HEK293 (cell line): ENCODE measurements around the gene DCHS2.

Experiments
- CTCF ChIA-PET: fragments of 350-600 bp; formaldehyde crosslinking; extraction: SDS; loops from one replicate; lab custom pipeline; 2021; ENCODE audit warnings: antibody characterized with exemption; lab: Yijun Ruan, JAX
- POLR2A ChIA-PET: fragments of 300-600 bp; formaldehyde crosslinking; extraction: SDS; loops from one replicate; lab custom pipeline; 2020; ENCODE audit warnings: antibody characterized with exemption, inconsistent platforms; lab: Yijun Ruan, JAX
- H3K27ac ChIP-seq: fragments of 200-500 bp; sonication (Bioruptor generic); 2 replicates; pipeline ENCODE4 v1.5.1; 2014; ENCODE audit warnings: low read depth, low read length, control low read depth, inconsistent platforms; ENCODE audit errors: extremely low read depth
- H3K36me3 ChIP-seq, 2 experiments: fragments of 200-500 bp in 1 of 2; sonication (Bioruptor generic) in 1 of 2; 1 replicate in 1 of 2; 2 replicates in 1 of 2; pipeline ENCODE4 v1.5.1; 2014 to 2017; ENCODE audit warnings: inconsistent platforms in 2 of 2, low read length in 2 of 2; ENCODE audit not compliant: control insufficient read depth in 2 of 2, insufficient read depth in 1 of 2
- H3K4me1 ChIP-seq: fragments of 200-500 bp; sonication (Bioruptor generic); 2 replicates; pipeline ENCODE4 v1.5.1; 2014; ENCODE audit warnings: mild to moderate bottlenecking, low read length, inconsistent platforms; ENCODE audit not compliant: control insufficient read depth, insufficient read depth
- H3K4me3 ChIP-seq: 2 replicates; pipeline ENCODE4 v1.5.1; 2011; ENCODE audit warnings: low read depth, mild to moderate bottlenecking, control low read depth, low read length, moderate library complexity
- H3K9me3 ChIP-seq: fragments of 200-500 bp; sonication (Bioruptor generic); 2 replicates; pipeline ENCODE4 v1.5.1; 2014; ENCODE audit warnings: low read depth, low read length, inconsistent platforms; ENCODE audit not compliant: control insufficient read depth, insufficient read depth
- SP7 ChIP-seq: fragments of 450-650 bp; formaldehyde crosslinking; IDR thresholded peaks from 2 replicates; pipeline ENCODE4 v1.5.1; 2016; ENCODE audit warnings: missing biosample characterization, missing genetic modification characterization
- ZBTB1 ChIP-seq: fragments of 450-650 bp; formaldehyde crosslinking; IDR thresholded peaks from 2 replicates; pipeline ENCODE4 v1.5.1; 2016; ENCODE audit warnings: missing biosample characterization, missing genetic modification characterization
- ZNF175 ChIP-seq: fragments of 450-650 bp; formaldehyde crosslinking; IDR thresholded peaks from 2 replicates; pipeline ENCODE4 v1.5.1; 2016; ENCODE audit warnings: missing biosample characterization, missing genetic modification characterization
- ZNF214 ChIP-seq: fragments of 450-650 bp; formaldehyde crosslinking; IDR thresholded peaks from 2 replicates; pipeline ENCODE4 v1.5.1; 2017; ENCODE audit warnings: missing biosample characterization, mild to moderate bottlenecking, missing genetic modification characterization, borderline replicate concordance
- ZNF350 ChIP-seq: fragments of 450-650 bp; formaldehyde crosslinking; IDR thresholded peaks from 2 replicates; pipeline ENCODE4 v1.5.0; 2017; ENCODE audit warnings: missing biosample characterization, mild to moderate bottlenecking, missing genetic modification characterization
- ZNF354C ChIP-seq: fragments of 450-650 bp; formaldehyde crosslinking; IDR thresholded peaks from 2 replicates; pipeline ENCODE4 v1.5.1; 2016; ENCODE audit warnings: missing biosample characterization, missing genetic modification characterization, low read depth, borderline replicate concordance
- ZNF510 ChIP-seq: fragments of 450-650 bp; formaldehyde crosslinking; IDR thresholded peaks from 2 replicates; pipeline ENCODE4 v1.5.1; 2018; ENCODE audit warnings: mild to moderate bottlenecking, missing genetic modification characterization, missing biosample characterization; ENCODE audit not compliant: insufficient replicate concordance
- ZNF561 ChIP-seq: fragments of 450-650 bp; IDR thresholded peaks from 2 replicates; pipeline ENCODE4 v1.5.1; 2018; ENCODE audit warnings: missing biosample characterization, missing genetic modification characterization, borderline replicate concordance
- ZNF610 ChIP-seq: fragments of 450-650 bp; formaldehyde crosslinking; IDR thresholded peaks from 2 replicates; pipeline ENCODE4 v1.5.1; 2016; ENCODE audit warnings: missing biosample characterization, missing genetic modification characterization, borderline replicate concordance
- ZNF624 ChIP-seq: fragments of 450-650 bp; formaldehyde crosslinking; IDR thresholded peaks from 2 replicates; pipeline ENCODE4 v1.5.1; 2017; ENCODE audit warnings: missing biosample characterization, missing genetic modification characterization
- ZNF654 ChIP-seq: fragments of 450-650 bp; formaldehyde crosslinking; IDR thresholded peaks from 2 replicates; pipeline ENCODE4 v1.5.1; 2016; ENCODE audit warnings: low read depth, missing biosample characterization, missing genetic modification characterization
- ZNF664 ChIP-seq: fragments of 450-650 bp; formaldehyde crosslinking; IDR thresholded peaks from 2 replicates; pipeline ENCODE4 v1.5.1; 2016; ENCODE audit warnings: missing biosample characterization, missing genetic modification characterization
- ZNF792 ChIP-seq: fragments of 450-650 bp; formaldehyde crosslinking; IDR thresholded peaks from 2 replicates; pipeline ENCODE4 v1.5.1; 2016; ENCODE audit warnings: missing biosample characterization, missing genetic modification characterization
- ZSCAN16 ChIP-seq: fragments of 450-650 bp; formaldehyde crosslinking; IDR thresholded peaks from 2 replicates; pipeline ENCODE4 v1.5.1; 2016; ENCODE audit warnings: missing biosample characterization, missing genetic modification characterization
- TF ChIP-seq, protein P1 (sequence below): fragments of 450-650 bp; formaldehyde crosslinking; IDR thresholded peaks from 2 replicates; pipeline ENCODE4 v1.5.1; 2016; ENCODE audit warnings: missing biosample characterization, missing genetic modification characterization
- TF ChIP-seq, protein P2 (sequence below): fragments of 450-650 bp; formaldehyde crosslinking; IDR thresholded peaks from 2 replicates; pipeline ENCODE4 v1.5.1; 2016; ENCODE audit warnings: missing biosample characterization, missing genetic modification characterization
- TF ChIP-seq, protein P3 (sequence below): fragments of 450-650 bp; formaldehyde crosslinking; IDR thresholded peaks from 2 replicates; pipeline ENCODE4 v1.5.1; 2017; ENCODE audit warnings: missing biosample characterization, missing genetic modification characterization
- TF ChIP-seq, protein P4 (sequence below): fragments of 450-650 bp; formaldehyde crosslinking; IDR thresholded peaks from 2 replicates; pipeline ENCODE4 v1.5.1; 2017; ENCODE audit warnings: missing biosample characterization, missing genetic modification characterization
- TF ChIP-seq, protein P5 (sequence below): fragments of 450-650 bp; formaldehyde crosslinking; IDR thresholded peaks from 2 replicates; pipeline ENCODE4 v1.5.1; 2016; ENCODE audit warnings: missing biosample characterization, missing genetic modification characterization, low read depth

DCHS2 gene

DNA sequence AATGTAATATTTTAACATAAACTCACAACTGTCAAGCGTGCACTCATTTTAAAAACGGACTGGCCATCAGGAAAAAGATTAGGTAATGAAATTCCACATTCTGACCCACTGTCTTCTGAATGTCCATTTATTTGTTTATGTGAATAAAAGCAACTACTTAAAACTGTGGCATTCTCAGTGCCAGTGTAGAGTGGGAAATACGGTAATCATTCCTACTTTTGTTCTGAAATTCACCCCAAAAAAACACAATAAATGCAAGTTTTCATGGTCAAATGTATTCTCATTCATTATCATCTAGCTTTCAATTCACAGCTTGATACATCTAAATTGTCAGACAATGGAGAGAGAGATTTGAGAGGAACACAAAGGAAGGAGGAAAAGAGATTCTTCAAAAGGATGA, 260.9 kb downstream of the DCHS2 start (continued):
- TF ChIP-seq, protein P1, sequence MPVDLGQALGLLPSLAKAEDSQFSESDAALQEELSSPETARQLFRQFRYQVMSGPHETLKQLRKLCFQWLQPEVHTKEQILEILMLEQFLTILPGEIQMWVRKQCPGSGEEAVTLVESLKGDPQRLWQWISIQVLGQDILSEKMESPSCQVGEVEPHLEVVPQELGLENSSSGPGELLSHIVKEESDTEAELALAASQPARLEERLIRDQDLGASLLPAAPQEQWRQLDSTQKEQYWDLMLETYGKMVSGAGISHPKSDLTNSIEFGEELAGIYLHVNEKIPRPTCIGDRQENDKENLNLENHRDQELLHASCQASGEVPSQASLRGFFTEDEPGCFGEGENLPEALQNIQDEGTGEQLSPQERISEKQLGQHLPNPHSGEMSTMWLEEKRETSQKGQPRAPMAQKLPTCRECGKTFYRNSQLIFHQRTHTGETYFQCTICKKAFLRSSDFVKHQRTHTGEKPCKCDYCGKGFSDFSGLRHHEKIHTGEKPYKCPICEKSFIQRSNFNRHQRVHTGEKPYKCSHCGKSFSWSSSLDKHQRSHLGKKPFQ (tag by site-specific recombination), result no peak
- TF ChIP-seq ZNF654, result no peak
- no peak for TF ChIP-seq ZNF175 (tag by site-specific recombination)

DNA sequence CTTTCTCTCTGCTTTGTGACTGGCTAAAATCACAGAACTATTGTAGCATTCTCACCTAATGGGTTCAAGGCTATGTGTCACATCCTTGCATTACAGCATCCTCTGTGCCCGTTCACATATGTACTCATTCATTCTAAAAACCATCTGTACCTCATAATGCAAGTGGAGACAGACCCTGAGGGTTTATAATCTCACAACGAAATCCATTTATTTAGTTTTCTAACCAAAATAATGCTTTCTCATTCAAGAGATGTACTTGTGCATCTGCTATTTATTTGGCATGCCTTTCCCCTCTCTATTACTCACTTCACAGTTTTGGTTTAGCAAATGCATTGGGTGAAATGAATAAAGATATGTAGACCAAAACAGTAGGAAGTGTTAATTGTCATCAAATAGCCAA, 261.5 kb downstream of the DCHS2 start:
- Histone ChIP-seq H3K4me1 (no peaks in the 10 kb centered on the region), H3K9me3 (no peaks in the 10 kb centered on the region), H3K4me3 (no peak overlapping the region), H3K36me3 (no peaks in the 10 kb centered on the region), H3K27ac (no peak overlapping the region)
- ChIA-PET CTCF (no interaction called here), POLR2A (no interaction called here)
- TF ChIP-seq, protein P2, sequence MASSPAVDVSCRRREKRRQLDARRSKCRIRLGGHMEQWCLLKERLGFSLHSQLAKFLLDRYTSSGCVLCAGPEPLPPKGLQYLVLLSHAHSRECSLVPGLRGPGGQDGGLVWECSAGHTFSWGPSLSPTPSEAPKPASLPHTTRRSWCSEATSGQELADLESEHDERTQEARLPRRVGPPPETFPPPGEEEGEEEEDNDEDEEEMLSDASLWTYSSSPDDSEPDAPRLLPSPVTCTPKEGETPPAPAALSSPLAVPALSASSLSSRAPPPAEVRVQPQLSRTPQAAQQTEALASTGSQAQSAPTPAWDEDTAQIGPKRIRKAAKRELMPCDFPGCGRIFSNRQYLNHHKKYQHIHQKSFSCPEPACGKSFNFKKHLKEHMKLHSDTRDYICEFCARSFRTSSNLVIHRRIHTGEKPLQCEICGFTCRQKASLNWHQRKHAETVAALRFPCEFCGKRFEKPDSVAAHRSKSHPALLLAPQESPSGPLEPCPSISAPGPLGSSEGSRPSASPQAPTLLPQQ (tag by site-specific recombination), result no peak
- TF ChIP-seq ZNF792 (tag by site-specific recombination) (no peak), ZNF214 (no peak), ZNF510 (tag by site-specific recombination) (no peak), ZNF350 (tag by site-specific recombination) (no peak), ZNF354C (tag by site-specific recombination) (no peak), SP7 (tag by site-specific recombination) (no peak), ZSCAN16 (tag by site-specific recombination) (no peak), ZNF664 (tag by site-specific recombination) (no peak), ZNF610 (tag by site-specific recombination) (no peak), ZBTB1 (tag by site-specific recombination) (no peak), ZNF561 (tag by site-specific recombination) (no peak), ZNF624 (tag by site-specific recombination) (no peak)
- TF ChIP-seq, protein P3, sequence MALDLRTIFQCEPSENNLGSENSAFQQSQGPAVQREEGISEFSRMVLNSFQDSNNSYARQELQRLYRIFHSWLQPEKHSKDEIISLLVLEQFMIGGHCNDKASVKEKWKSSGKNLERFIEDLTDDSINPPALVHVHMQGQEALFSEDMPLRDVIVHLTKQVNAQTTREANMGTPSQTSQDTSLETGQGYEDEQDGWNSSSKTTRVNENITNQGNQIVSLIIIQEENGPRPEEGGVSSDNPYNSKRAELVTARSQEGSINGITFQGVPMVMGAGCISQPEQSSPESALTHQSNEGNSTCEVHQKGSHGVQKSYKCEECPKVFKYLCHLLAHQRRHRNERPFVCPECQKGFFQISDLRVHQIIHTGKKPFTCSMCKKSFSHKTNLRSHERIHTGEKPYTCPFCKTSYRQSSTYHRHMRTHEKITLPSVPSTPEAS (tag by site-specific recombination), result no peak
- TF ChIP-seq, protein P4, sequence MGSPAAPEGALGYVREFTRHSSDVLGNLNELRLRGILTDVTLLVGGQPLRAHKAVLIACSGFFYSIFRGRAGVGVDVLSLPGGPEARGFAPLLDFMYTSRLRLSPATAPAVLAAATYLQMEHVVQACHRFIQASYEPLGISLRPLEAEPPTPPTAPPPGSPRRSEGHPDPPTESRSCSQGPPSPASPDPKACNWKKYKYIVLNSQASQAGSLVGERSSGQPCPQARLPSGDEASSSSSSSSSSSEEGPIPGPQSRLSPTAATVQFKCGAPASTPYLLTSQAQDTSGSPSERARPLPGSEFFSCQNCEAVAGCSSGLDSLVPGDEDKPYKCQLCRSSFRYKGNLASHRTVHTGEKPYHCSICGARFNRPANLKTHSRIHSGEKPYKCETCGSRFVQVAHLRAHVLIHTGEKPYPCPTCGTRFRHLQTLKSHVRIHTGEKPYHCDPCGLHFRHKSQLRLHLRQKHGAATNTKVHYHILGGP (tag by site-specific recombination), result no peak
- TF ChIP-seq, protein P5, sequence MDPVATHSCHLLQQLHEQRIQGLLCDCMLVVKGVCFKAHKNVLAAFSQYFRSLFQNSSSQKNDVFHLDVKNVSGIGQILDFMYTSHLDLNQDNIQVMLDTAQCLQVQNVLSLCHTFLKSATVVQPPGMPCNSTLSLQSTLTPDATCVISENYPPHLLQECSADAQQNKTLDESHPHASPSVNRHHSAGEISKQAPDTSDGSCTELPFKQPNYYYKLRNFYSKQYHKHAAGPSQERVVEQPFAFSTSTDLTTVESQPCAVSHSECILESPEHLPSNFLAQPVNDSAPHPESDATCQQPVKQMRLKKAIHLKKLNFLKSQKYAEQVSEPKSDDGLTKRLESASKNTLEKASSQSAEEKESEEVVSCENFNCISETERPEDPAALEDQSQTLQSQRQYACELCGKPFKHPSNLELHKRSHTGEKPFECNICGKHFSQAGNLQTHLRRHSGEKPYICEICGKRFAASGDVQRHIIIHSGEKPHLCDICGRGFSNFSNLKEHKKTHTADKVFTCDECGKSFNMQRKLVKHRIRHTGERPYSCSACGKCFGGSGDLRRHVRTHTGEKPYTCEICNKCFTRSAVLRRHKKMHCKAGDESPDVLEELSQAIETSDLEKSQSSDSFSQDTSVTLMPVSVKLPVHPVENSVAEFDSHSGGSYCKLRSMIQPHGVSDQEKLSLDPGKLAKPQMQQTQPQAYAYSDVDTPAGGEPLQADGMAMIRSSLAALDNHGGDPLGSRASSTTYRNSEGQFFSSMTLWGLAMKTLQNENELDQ (tag by site-specific recombination), result no peak
